Natural killer cell (primary cell): ENCODE results near the gene RCAN2. TPM values are rescaled to one million over a fixed set of nuclear protein-coding genes. Genes with fewer than 3 reads are reported as not detected.
"Not testable (repeated sequence)": the region's sequence is repeated elsewhere in the genome, so short reads cannot be mapped to it uniquely, and the experiment has no call there.

ENCODE experiments used
- ATAC-seq, 3 donors: fragments of 150-1000 bp in 2 of 3; fragments of 200-7000 bp in 1 of 3; cut with Tn5 transposase; 1 replicate in 1 of 3; 2 replicates in 2 of 3; pipeline ENCODE4 v1.10.0; 2021; ENCODE audit warnings: mild to moderate bottlenecking in 2 of 3, moderate library complexity in 2 of 3
- DNase-seq, 2 donors: peaks; one replicate each; pipeline versions ENCODE4 v3.0.0 to v3.0.0-alpha.2; 2013 to 2021; ENCODE audit warnings: mixed read lengths in 1 of 2
- H3K27ac ChIP-seq: one replicate; pipeline ENCODE4 v1.5.1; 2013; ENCODE audit warnings: mild to moderate bottlenecking, low read length
- H3K27me3 ChIP-seq: one replicate; pipeline ENCODE4 v1.6.1; 2013; ENCODE audit warnings: low read length; ENCODE audit not compliant: control insufficient read depth, insufficient read depth
- H3K36me3 ChIP-seq: one replicate; pipeline ENCODE4 v1.6.1; 2013; ENCODE audit warnings: low read length; ENCODE audit not compliant: control insufficient read depth, insufficient read depth
- H3K4me1 ChIP-seq: one replicate; pipeline ENCODE4 v1.6.1; 2013; ENCODE audit warnings: low read length; ENCODE audit not compliant: control insufficient read depth, insufficient read depth
- H3K4me3 ChIP-seq: one replicate; pipeline ENCODE4 v1.5.1; 2013; ENCODE audit warnings: low read length
- H3K9me3 ChIP-seq: one replicate; pipeline ENCODE4 v1.6.1; 2013; ENCODE audit warnings: low read length; ENCODE audit not compliant: control insufficient read depth, insufficient read depth
- H3K27ac Mint-ChIP-seq, 2 donors: one replicate each; pipeline ENCODE4 v1.8.0; 2022; ENCODE audit warnings: mild to moderate bottlenecking in 2 of 2, mixed read lengths in 2 of 2, moderate library complexity in 1 of 2
- H3K27me3 Mint-ChIP-seq, 2 donors: one replicate each; pipeline ENCODE4 v1.8.0; 2022; ENCODE audit warnings: low read depth in 2 of 2, mixed read lengths in 2 of 2
- H3K36me3 Mint-ChIP-seq: one replicate; pipeline ENCODE4 v1.8.0; 2022; ENCODE audit warnings: mixed read lengths
- H3K4me1 Mint-ChIP-seq, 2 donors: one replicate each; pipeline ENCODE4 v1.8.0; 2022; ENCODE audit warnings: mixed read lengths in 2 of 2
- H3K4me3 Mint-ChIP-seq: one replicate; pipeline ENCODE4 v1.8.0; 2022; ENCODE audit warnings: mild to moderate bottlenecking, moderate library complexity, mixed read lengths
- H3K9me3 Mint-ChIP-seq, 2 donors: one replicate each; pipeline ENCODE4 v1.8.0; 2022; ENCODE audit warnings: mixed read lengths in 2 of 2
- WGBS: methylation state at CpG from one replicate; pipeline ENCODE4 v1.1.7; 2013; ENCODE audit warnings: missing lambda C conversion rate; ENCODE audit not compliant: insufficient coverage; 5-methylcytosine and 5-hydroxymethylcytosine counted together
- intact Hi-C: fragments of 100-400 bp; cut with micrococcal nuclease; formaldehyde crosslinking; loops from one replicate; pipeline ENCODE4 v1.14.2; 2022
- total RNA-seq, 4 donors: library from RNA; stranded (reverse); fragments of 120-200 nt in 1 of 4; gene quantifications; one replicate each; pipeline versions ENCODE4 v1.2.3 to v1.2.4, GENCODE V29; 2013 to 2022
- TF ChIP-seq, protein P1 (sequence below): fragments of 200-600 bp; IDR thresholded peaks from one replicate; pipeline ENCODE4 v1.8.0; 2022; ENCODE audit warnings: antibody characterized with exemption

RCAN2 gene
- total RNA-seq, 3 donors from 2014 or later (not counting 1 experiment from before 2014, with no cell fraction given) = 0.43 TPM; not detected in 2

DNA sequence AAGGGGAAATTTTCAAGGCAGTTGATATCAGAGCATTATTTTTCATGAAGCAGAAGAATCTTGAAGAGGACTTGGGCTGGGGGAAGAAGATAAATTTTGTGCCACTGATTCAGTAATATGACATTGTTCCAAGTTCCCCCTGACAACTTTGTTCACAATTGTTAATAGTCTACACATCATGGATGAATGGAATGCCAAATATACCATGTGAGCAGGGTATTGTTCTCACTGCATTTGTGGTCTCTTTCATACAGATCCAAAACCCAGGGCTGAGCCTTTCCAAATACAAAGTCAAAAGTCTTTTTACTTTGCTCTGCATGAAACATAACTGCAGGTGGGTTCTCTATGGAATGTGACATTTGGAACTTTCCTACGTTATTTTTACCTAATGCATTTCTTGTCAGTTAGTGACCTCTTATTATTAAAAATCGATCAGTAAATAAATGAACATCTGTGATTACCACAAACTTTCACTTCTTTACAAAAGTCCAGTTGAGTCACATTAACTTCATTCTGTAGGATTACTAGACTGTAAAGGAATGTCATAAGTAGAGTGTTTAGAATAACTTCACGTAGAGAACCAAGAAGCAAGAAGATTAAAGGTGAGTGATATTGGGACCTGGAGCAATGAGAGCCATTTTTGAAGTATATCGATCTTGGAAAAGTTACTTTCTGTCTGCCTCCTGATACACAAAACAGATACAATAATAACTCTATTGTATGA is 100.9 kb downstream of the RCAN2 start:
- Histone ChIP-seq H3K4me3 (no peak overlapping the region), H3K4me1 (no peaks in the 10 kb centered on the region), H3K27me3 (no peaks in the 10 kb centered on the region), H3K27ac (no peak overlapping the region), H3K36me3 (no peaks in the 10 kb centered on the region), H3K9me3 (no peaks in the 10 kb centered on the region)
- no peak overlapping the region for H3K4me3 Mint-ChIP-seq
- 85% methylated on average over 1 of the region's 4 CpGs for WGBS
- peaks cover 0 to 13% of the 10 kb centered on the region in 2 donors for H3K27me3 Mint-ChIP-seq
- H3K9me3 Mint-ChIP-seq = no peaks in the 10 kb centered on the region
- H3K4me1 Mint-ChIP-seq = no peaks in the 10 kb centered on the region
- H3K36me3 Mint-ChIP-seq = no peaks in the 10 kb centered on the region
- ATAC-seq (no peak), DNase-seq (no peak)
- intact Hi-C loops = no loop called here
- H3K27ac Mint-ChIP-seq = no peak overlapping the region
- TF ChIP-seq, protein P1, sequence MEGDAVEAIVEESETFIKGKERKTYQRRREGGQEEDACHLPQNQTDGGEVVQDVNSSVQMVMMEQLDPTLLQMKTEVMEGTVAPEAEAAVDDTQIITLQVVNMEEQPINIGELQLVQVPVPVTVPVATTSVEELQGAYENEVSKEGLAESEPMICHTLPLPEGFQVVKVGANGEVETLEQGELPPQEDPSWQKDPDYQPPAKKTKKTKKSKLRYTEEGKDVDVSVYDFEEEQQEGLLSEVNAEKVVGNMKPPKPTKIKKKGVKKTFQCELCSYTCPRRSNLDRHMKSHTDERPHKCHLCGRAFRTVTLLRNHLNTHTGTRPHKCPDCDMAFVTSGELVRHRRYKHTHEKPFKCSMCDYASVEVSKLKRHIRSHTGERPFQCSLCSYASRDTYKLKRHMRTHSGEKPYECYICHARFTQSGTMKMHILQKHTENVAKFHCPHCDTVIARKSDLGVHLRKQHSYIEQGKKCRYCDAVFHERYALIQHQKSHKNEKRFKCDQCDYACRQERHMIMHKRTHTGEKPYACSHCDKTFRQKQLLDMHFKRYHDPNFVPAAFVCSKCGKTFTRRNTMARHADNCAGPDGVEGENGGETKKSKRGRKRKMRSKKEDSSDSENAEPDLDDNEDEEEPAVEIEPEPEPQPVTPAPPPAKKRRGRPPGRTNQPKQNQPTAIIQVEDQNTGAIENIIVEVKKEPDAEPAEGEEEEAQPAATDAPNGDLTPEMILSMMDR = no peak

DNA sequence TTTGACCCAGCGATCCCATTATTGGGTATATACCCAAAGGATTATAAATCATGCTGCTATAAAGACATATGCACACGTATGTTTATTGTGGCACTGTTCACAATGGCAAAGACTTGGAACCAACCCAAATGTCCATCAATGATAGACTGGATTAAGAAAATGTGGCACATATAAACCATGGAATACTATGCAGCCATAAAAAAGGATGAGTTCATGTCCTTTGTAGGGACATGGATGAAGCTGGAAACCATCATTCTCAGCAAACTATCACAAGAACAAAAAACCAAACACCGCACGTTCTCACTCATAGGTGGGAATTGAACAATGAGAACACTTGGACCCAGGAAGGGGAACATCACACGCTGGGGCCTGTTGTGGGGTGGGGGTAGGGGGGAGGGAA is 103.5 kb downstream of the RCAN2 start:
- ATAC-seq, H3K27me3 ChIP-seq, DNase-seq, intact Hi-C loops, H3K4me3 ChIP-seq, H3K9me3 ChIP-seq, H3K36me3 Mint-ChIP-seq, H3K4me1 Mint-ChIP-seq, H3K9me3 Mint-ChIP-seq, H3K27ac ChIP-seq, H3K36me3 ChIP-seq, H3K4me1 ChIP-seq, H3K27ac Mint-ChIP-seq, H3K4me3 Mint-ChIP-seq: not testable (repeated sequence)
- H3K27me3 Mint-ChIP-seq = peaks cover 0 to 12% of the 10 kb centered on the region in 2 donors
- 100% methylated on average over 1 of the region's 5 CpGs for WGBS

- WGBS = 74% methylated on average over 3 of the region's 3 CpGs
- Mint-ChIP-seq H3K9me3 (no peaks in the 10 kb centered on the region), H3K36me3 (no peaks in the 10 kb centered on the region), H3K27ac (no peak overlapping the region), H3K4me3 (no peak overlapping the region), H3K4me1 (peaks cover 7 to 28% of the 10 kb centered on the region in 2 donors), H3K27me3 (peaks cover 0 to 10% of the 10 kb centered on the region in 2 donors)
- Histone ChIP-seq H3K27ac (no peak overlapping the region), H3K4me3 (no peak overlapping the region), H3K27me3 (no peaks in the 10 kb centered on the region), H3K4me1 (peaks cover 7% of the 10 kb centered on the region), H3K9me3 (no peaks in the 10 kb centered on the region), H3K36me3 (no peaks in the 10 kb centered on the region)
- DNase-seq = no peak
- ATAC-seq = no peak
- TF ChIP-seq, protein P1 = no peak
- intact Hi-C loops = no loop called here
Measured at GRCh38 chr6:46381579-46381978, 109.7 kb downstream of the RCAN2 start.

DNA sequence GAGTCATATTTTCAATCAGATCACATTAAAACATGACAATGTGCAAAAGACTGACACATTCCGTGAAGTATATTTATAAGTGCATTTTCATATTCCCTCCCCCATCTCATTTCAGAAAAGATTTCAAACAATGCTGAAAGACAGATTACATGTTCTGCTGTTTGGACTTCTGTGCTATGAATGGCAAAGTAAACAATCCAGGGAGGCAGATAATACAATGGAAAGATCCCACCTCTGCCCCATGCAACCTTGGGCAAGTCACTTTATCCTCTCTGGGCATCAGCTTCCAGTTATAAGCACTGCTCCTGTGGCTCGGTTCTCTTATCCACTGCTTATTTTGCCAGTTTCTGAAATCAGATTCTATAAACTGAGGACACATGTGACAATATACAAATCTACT is 110.2 kb downstream of the RCAN2 start:
- no peak overlapping the region for H3K27ac Mint-ChIP-seq
- WGBS = 94% methylated on average over 2 of the region's 2 CpGs
- Histone ChIP-seq H3K9me3 (no peaks in the 10 kb centered on the region), H3K4me1 (peaks cover 12% of the 10 kb centered on the region), H3K36me3 (no peaks in the 10 kb centered on the region), H3K27ac (no peak overlapping the region), H3K4me3 (no peak overlapping the region), H3K27me3 (no peaks in the 10 kb centered on the region)
- peaks cover 0 to 10% of the 10 kb centered on the region in 2 donors for H3K27me3 Mint-ChIP-seq
- DNase-seq (no peak), ATAC-seq (no peak)
- TF ChIP-seq, protein P1 = no peak
- H3K9me3 Mint-ChIP-seq = no peaks in the 10 kb centered on the region
- intact Hi-C loops = no loop called here
- H3K36me3 Mint-ChIP-seq = no peaks in the 10 kb centered on the region
- peaks cover 12 to 34% of the 10 kb centered on the region in 2 donors for H3K4me1 Mint-ChIP-seq
- no peak overlapping the region for H3K4me3 Mint-ChIP-seq
